Endodermal cell (in vitro differentiated cells): ENCODE measurements around the gene STRADB. TPM values are rescaled to one million over a fixed set of nuclear protein-coding genes. Genes with fewer than 3 reads are reported as not detected.
"Not testable (repeated sequence)": the region's sequence is repeated elsewhere in the genome, so short reads cannot be mapped to it uniquely, and the experiment has no call there.

ENCODE experiments used
- DNase-seq: peaks from one replicate; pipeline ENCODE4 v3.0.0-alpha.2; 2017
- H3K27ac ChIP-seq: 2 replicates; pipeline ENCODE4 v1.5.1; 2013; ENCODE audit warnings: mild to moderate bottlenecking, low read depth, low read length, moderate library complexity
- H3K27me3 ChIP-seq: 2 replicates; pipeline ENCODE4 v1.6.1; 2013; ENCODE audit warnings: mild to moderate bottlenecking, low read length, moderate library complexity; ENCODE audit not compliant: insufficient read depth, control insufficient read depth, poor library complexity, severe bottlenecking
- H3K36me3 ChIP-seq: 2 replicates; pipeline ENCODE4 v1.7.0; 2013; ENCODE audit warnings: mild to moderate bottlenecking, low read length, moderate library complexity; ENCODE audit not compliant: control insufficient read depth, insufficient read depth
- H3K4me1 ChIP-seq: one replicate; pipeline ENCODE4 v1.7.0; 2013; ENCODE audit warnings: low read length; ENCODE audit not compliant: control insufficient read depth, insufficient read depth
- H3K4me3 ChIP-seq: 2 replicates; pipeline ENCODE4 v1.5.1; 2013; ENCODE audit warnings: mild to moderate bottlenecking, low read length, moderate library complexity
- H3K9ac ChIP-seq: 2 replicates; pipeline ENCODE4 v1.6.1; 2013; ENCODE audit warnings: mild to moderate bottlenecking, low read length, moderate library complexity; ENCODE audit not compliant: poor library complexity, severe bottlenecking; ENCODE audit errors: extremely low read depth
- H3K9me3 ChIP-seq: 2 replicates; pipeline ENCODE4 v1.6.1; 2013; ENCODE audit warnings: mild to moderate bottlenecking, low read length, moderate library complexity; ENCODE audit not compliant: control insufficient read depth
- H3K27ac Mint-ChIP-seq: 2 replicates; pipeline ENCODE4 v1.8.0; 2020; ENCODE audit warnings: mixed read lengths
- H3K27me3 Mint-ChIP-seq: 2 replicates; pipeline ENCODE4 v1.8.0; 2021; ENCODE audit warnings: mild to moderate bottlenecking, mixed read lengths; ENCODE audit not compliant: insufficient read depth
- H3K36me3 Mint-ChIP-seq: 2 replicates; pipeline ENCODE4 v1.8.0; 2020; ENCODE audit warnings: low read depth, mixed read lengths
- H3K4me1 Mint-ChIP-seq: 2 replicates; pipeline ENCODE4 v1.8.0; 2020; ENCODE audit warnings: mixed read lengths
- H3K4me3 Mint-ChIP-seq: 2 replicates; pipeline ENCODE4 v1.8.0; 2020; ENCODE audit warnings: mild to moderate bottlenecking, moderate library complexity, mixed read lengths
- H3K9me3 Mint-ChIP-seq: 2 replicates; pipeline ENCODE4 v1.8.0; 2020; ENCODE audit warnings: mild to moderate bottlenecking, mixed read lengths
- WGBS, 2 experiments: methylation state at CpG; one replicate each; pipeline versions ENCODE4 v1.1.5 to v1.1.7; 2013; ENCODE audit warnings: missing lambda C conversion rate in 2 of 2, mixed read lengths in 1 of 2; ENCODE audit not compliant: insufficient coverage in 1 of 2, insufficient read length in 1 of 2; 5-methylcytosine and 5-hydroxymethylcytosine counted together
- total RNA-seq, 2 donors: library from RNA; stranded (reverse); fragmentation: NEBNext Ultra II Directional in 1 of 2; extraction: Animal tissue kit (Norgen Biotek cat#: 25700) in 1 of 2; gene quantifications; 2 replicates in 1 of 2; 3 replicates in 1 of 2; pipeline ENCODE4 v1.2.1, GENCODE V29; 2021
- TF ChIP-seq, protein P1 (sequence below): fragments of 200-600 bp; sonication (generic); conservative IDR thresholded peaks from 2 replicates; pipeline ENCODE4 v1.5.0; 2021; ENCODE audit warnings: antibody characterized with exemption, mild to moderate bottlenecking

The STRADB gene
- total RNA-seq, 2 donors from 2014 or later, result 39.7 to 50.1 TPM

DNA sequence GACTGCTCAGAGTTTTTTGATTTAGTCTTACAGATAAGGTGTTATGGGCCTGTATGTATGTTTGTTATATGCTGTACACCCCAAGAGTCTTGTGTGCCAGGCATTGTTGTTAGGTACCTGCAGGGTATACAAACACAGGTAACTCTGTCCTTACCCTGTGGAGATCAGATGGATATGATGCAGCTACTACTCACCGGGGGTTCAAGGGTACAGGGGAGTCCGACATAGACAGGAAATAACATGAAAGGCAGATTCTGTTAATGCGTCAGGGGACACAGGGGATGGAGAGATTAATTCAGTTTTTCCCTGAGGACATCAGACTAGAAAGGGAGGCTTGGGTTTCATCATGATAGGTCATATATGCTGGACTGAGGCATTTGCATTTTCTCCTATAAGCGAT lies 31.6 kb upstream of the STRADB start:
- Histone ChIP-seq H3K27me3 (no peaks in the 10 kb centered on the region), H3K4me3 (no peak overlapping the region), H3K9me3 (no peaks in the 10 kb centered on the region), H3K4me1 (no peaks in the 10 kb centered on the region), H3K9ac (no peak overlapping the region), H3K27ac (no peak overlapping the region), H3K36me3 (peaks cover 2% of the 10 kb centered on the region)
- no peak for DNase-seq
- Mint-ChIP-seq H3K4me1 (no peaks in the 10 kb centered on the region), H3K36me3 (no peaks in the 10 kb centered on the region), H3K9me3 (no peaks in the 10 kb centered on the region), H3K4me3 (no peak overlapping the region), H3K27me3 (no peaks in the 10 kb centered on the region), H3K27ac (no peak overlapping the region)
- WGBS, 2 experiments, result 95 to 100% methylated on average over 3 to 4 of the region's 4 CpGs
- TF ChIP-seq, protein P1, sequence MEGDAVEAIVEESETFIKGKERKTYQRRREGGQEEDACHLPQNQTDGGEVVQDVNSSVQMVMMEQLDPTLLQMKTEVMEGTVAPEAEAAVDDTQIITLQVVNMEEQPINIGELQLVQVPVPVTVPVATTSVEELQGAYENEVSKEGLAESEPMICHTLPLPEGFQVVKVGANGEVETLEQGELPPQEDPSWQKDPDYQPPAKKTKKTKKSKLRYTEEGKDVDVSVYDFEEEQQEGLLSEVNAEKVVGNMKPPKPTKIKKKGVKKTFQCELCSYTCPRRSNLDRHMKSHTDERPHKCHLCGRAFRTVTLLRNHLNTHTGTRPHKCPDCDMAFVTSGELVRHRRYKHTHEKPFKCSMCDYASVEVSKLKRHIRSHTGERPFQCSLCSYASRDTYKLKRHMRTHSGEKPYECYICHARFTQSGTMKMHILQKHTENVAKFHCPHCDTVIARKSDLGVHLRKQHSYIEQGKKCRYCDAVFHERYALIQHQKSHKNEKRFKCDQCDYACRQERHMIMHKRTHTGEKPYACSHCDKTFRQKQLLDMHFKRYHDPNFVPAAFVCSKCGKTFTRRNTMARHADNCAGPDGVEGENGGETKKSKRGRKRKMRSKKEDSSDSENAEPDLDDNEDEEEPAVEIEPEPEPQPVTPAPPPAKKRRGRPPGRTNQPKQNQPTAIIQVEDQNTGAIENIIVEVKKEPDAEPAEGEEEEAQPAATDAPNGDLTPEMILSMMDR, result no peak

DNA sequence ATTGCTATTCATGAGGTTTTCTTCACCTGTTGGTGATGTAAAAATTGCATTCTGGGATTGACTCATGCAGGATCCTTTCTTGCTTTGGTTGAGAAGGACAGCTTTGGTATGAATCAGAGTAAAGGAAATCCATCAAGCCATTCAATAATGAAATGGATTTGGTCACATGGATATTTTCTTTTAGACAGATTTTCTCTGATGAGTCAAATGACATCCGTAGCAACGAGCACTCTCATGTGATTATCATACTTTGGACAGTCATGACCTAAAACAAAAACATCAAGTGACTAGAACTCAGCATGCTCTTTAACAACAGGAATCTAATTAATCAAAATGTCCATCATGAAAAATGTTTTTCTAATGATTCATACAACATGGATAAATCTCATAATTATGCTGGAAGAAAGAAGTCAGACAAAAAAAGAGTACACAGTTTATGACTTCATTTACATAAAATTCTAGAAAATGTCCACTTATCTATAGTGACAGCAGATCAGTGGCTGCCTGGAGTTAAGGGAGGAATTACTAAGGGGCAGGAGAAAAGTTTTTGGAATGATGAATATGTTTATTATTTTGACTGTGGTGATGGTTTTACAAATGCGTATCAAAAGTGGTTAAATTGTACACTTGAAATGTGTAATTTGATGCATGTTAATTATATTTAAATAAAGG lies 31.0 kb upstream of the STRADB start:
- Mint-ChIP-seq H3K27ac (no peak overlapping the region), H3K4me3 (no peak overlapping the region), H3K9me3 (no peaks in the 10 kb centered on the region), H3K27me3 (no peaks in the 10 kb centered on the region), H3K36me3 (no peaks in the 10 kb centered on the region), H3K4me1 (no peaks in the 10 kb centered on the region)
- Histone ChIP-seq H3K4me1 (no peaks in the 10 kb centered on the region), H3K36me3 (peaks cover 2% of the 10 kb centered on the region), H3K4me3 (no peak overlapping the region), H3K27me3 (no peaks in the 10 kb centered on the region), H3K9me3 (no peaks in the 10 kb centered on the region), H3K27ac (no peak overlapping the region), H3K9ac (no peak overlapping the region)
- 89 to 92% methylated on average over 3 of the region's 3 CpGs for WGBS, 2 experiments
- TF ChIP-seq, protein P1, result no peak
- no peak for DNase-seq

GRCh38 chr2:201425952-201426351 lies 25.6 kb upstream of the STRADB start:
- Histone ChIP-seq H3K27me3 (no peaks in the 10 kb centered on the region), H3K9ac (no peak overlapping the region), H3K4me3 (no peak overlapping the region), H3K27ac (no peak overlapping the region), H3K4me1 (no peaks in the 10 kb centered on the region), H3K9me3 (peaks cover 14% of the 10 kb centered on the region), H3K36me3 (no peaks in the 10 kb centered on the region)
- Mint-ChIP-seq H3K4me3 (no peak overlapping the region), H3K9me3 (peaks cover 32% of the 10 kb centered on the region), H3K27ac (no peak overlapping the region), H3K36me3 (peaks cover 16% of the 10 kb centered on the region), H3K4me1 (no peaks in the 10 kb centered on the region), H3K27me3 (no peaks in the 10 kb centered on the region)
- TF ChIP-seq, protein P1, result no peak
- WGBS, 2 experiments, result 85% methylated on average over 9 of the region's 9 CpGs
- no peak for DNase-seq

- H3K27me3 Mint-ChIP-seq, H3K4me3 ChIP-seq, H3K27ac ChIP-seq, DNase-seq, H3K4me1 Mint-ChIP-seq, H3K4me1 ChIP-seq, H3K27me3 ChIP-seq, H3K4me3 Mint-ChIP-seq, H3K27ac Mint-ChIP-seq, H3K36me3 ChIP-seq, H3K9ac ChIP-seq: not testable (repeated sequence)
- peaks cover 26% of the 10 kb centered on the region for H3K36me3 Mint-ChIP-seq
- H3K9me3 ChIP-seq, result peaks cover 22% of the 10 kb centered on the region
- H3K9me3 Mint-ChIP-seq, result peaks cover 38% of the 10 kb centered on the region
Observed at GRCh38 chr2:201428366-201428765, 23.2 kb upstream of the STRADB start.

GRCh38 chr2:201429835-201430234 lies 21.7 kb upstream of the STRADB start:
- H3K9ac ChIP-seq, H3K27me3 ChIP-seq, H3K36me3 ChIP-seq, H3K4me3 Mint-ChIP-seq, H3K27me3 Mint-ChIP-seq, DNase-seq, H3K4me3 ChIP-seq, H3K4me1 ChIP-seq, H3K27ac ChIP-seq, H3K27ac Mint-ChIP-seq: not testable (repeated sequence)
- H3K9me3 ChIP-seq, result peaks cover 22% of the 10 kb centered on the region
- Mint-ChIP-seq H3K36me3 (peaks cover 26% of the 10 kb centered on the region), H3K9me3 (peaks cover 38% of the 10 kb centered on the region), H3K4me1 (peaks cover 13% of the 10 kb centered on the region)
- WGBS, 2 experiments, result 93 to 97% methylated on average over 5 to 6 of the region's 6 CpGs
